H9 (cell line): ENCODE results near the gene CBFA2T2. TPM values are rescaled to one million over a fixed set of nuclear protein-coding genes. Genes with fewer than 3 reads are reported as not detected.
A peak's percentile ranks its signal among the peaks of the same experiment; 100 is the strongest.

ENCODE experiments used
- DNase-seq: peaks from one replicate; pipeline ENCODE4 v3.0.0-alpha.2; 2017
- H2AFZ ChIP-seq: one replicate; pipeline ENCODE4 v1.6.1; 2013; ENCODE audit warnings: mild to moderate bottlenecking, low read length, control low read depth, moderate library complexity
- H2AK5ac ChIP-seq: 2 replicates; pipeline ENCODE4 v1.6.1; 2013; ENCODE audit warnings: low read length, control low read depth, mixed read lengths; ENCODE audit not compliant: insufficient read length
- H2BK120ac ChIP-seq: one replicate; pipeline ENCODE4 v1.6.1; 2013; ENCODE audit warnings: low read depth, mild to moderate bottlenecking, low read length, control low read depth, inconsistent platforms; ENCODE audit not compliant: poor library complexity, severe bottlenecking
- H2BK12ac ChIP-seq: 2 replicates; pipeline ENCODE4 v1.6.1; 2013; ENCODE audit warnings: low read length, control low read depth, mixed read lengths, low read depth; ENCODE audit not compliant: insufficient read length
- H2BK15ac ChIP-seq: 2 replicates; pipeline ENCODE4 v1.6.1; 2013; ENCODE audit warnings: low read depth, low read length, control low read depth
- H2BK20ac ChIP-seq: one replicate; pipeline ENCODE4 v1.6.1; 2013; ENCODE audit warnings: low read depth, mild to moderate bottlenecking, low read length, control low read depth, inconsistent platforms; ENCODE audit not compliant: poor library complexity, severe bottlenecking
- H2BK5ac ChIP-seq: 2 replicates; pipeline ENCODE4 v1.6.1; 2013; ENCODE audit warnings: low read length, control low read depth, mixed read lengths; ENCODE audit not compliant: insufficient read length
- H3K14ac ChIP-seq: 2 replicates; pipeline ENCODE4 v1.6.1; 2013; ENCODE audit warnings: low read length, control low read depth; ENCODE audit not compliant: insufficient read depth
- H3K18ac ChIP-seq: 2 replicates; pipeline ENCODE4 v1.6.1; 2013; ENCODE audit warnings: low read depth, mild to moderate bottlenecking, mixed read lengths, low read length, control low read depth; ENCODE audit not compliant: insufficient read length
- H3K23ac ChIP-seq: 2 replicates; pipeline ENCODE4 v1.6.1; 2013; ENCODE audit warnings: low read length, control low read depth, mixed read lengths, low read depth; ENCODE audit not compliant: insufficient read length
- H3K23me2 ChIP-seq: 2 replicates; pipeline ENCODE4 v1.6.1; 2013; ENCODE audit warnings: low read depth, mild to moderate bottlenecking, mixed read lengths, low read length, control low read depth; ENCODE audit not compliant: insufficient read length, poor library complexity, severe bottlenecking
- H3K27ac ChIP-seq: 2 replicates; pipeline ENCODE4 v1.5.1; 2013; ENCODE audit warnings: low read length, control low read depth, mixed read lengths, low read depth; ENCODE audit not compliant: insufficient read length
- H3K27me3 ChIP-seq: 2 replicates; pipeline ENCODE4 v1.6.1; 2013; ENCODE audit warnings: low read length, control low read depth, inconsistent platforms; ENCODE audit not compliant: insufficient read depth
- H3K4ac ChIP-seq: 2 replicates; pipeline ENCODE4 v1.6.1; 2013; ENCODE audit warnings: low read depth, mild to moderate bottlenecking, control low read depth, inconsistent platforms, low read length, moderate library complexity
- H3K4me1 ChIP-seq: 2 replicates; pipeline ENCODE4 v1.6.1; 2013; ENCODE audit warnings: low read length, control low read depth, inconsistent platforms; ENCODE audit not compliant: insufficient read depth
- H3K4me2 ChIP-seq: 2 replicates; pipeline ENCODE4 v1.6.1; 2013; ENCODE audit warnings: low read length, control low read depth, mixed read lengths; ENCODE audit not compliant: insufficient read length, insufficient read depth
- H3K56ac ChIP-seq: 2 replicates; pipeline ENCODE4 v1.6.1; 2013; ENCODE audit warnings: low read depth, mild to moderate bottlenecking, mixed read lengths, low read length, control low read depth; ENCODE audit not compliant: insufficient read length
- H3K79me1 ChIP-seq: 2 replicates; pipeline ENCODE4 v1.6.1; 2013; ENCODE audit warnings: low read depth, mild to moderate bottlenecking, moderate library complexity, low read length, control low read depth, inconsistent platforms; ENCODE audit not compliant: insufficient read depth, poor library complexity, severe bottlenecking
- H3K79me2 ChIP-seq: 2 replicates; pipeline ENCODE4 v1.6.1; 2013; ENCODE audit warnings: low read length, control low read depth, inconsistent platforms; ENCODE audit not compliant: insufficient read depth
- H3K9ac ChIP-seq: 2 replicates; pipeline ENCODE4 v1.6.1; 2013; ENCODE audit warnings: low read length, control low read depth, mixed read lengths; ENCODE audit not compliant: insufficient read length; ENCODE audit errors: extremely low read depth
- H3K9me3 ChIP-seq: one replicate; pipeline ENCODE4 v1.6.1; 2013; ENCODE audit warnings: low read depth, low read length, inconsistent platforms; ENCODE audit not compliant: control insufficient read depth
- H3T11ph ChIP-seq: one replicate; pipeline ENCODE4 v1.6.1; 2013; ENCODE audit warnings: mild to moderate bottlenecking, low read length, control low read depth, inconsistent platforms
- H4K20me1 ChIP-seq: one replicate; pipeline ENCODE4 v1.6.1; 2013; ENCODE audit not compliant: control insufficient read depth, insufficient read length, insufficient read depth
- H4K5ac ChIP-seq: 2 replicates; pipeline ENCODE4 v1.6.1; 2013; ENCODE audit warnings: low read depth, mild to moderate bottlenecking, mixed read lengths, low read length, control low read depth; ENCODE audit not compliant: insufficient read length
- H4K8ac ChIP-seq: replicated peaks from 2 replicates; pipeline ENCODE4 v1.6.1; 2013; ENCODE audit warnings: low read length, control low read depth, mixed read lengths, low read depth; ENCODE audit not compliant: insufficient read length
- H4K91ac ChIP-seq: 2 replicates; pipeline ENCODE4 v1.6.1; 2013; ENCODE audit warnings: low read depth, mild to moderate bottlenecking, moderate library complexity, mixed read lengths, low read length, control low read depth; ENCODE audit not compliant: insufficient read length
- H3K27ac Mint-ChIP-seq, 3 experiments: 2 replicates in 2 of 3; 3 replicates in 1 of 3; pipeline ENCODE4 v1.8.0; 2020 to 2021; ENCODE audit warnings: mixed read lengths in 3 of 3, mild to moderate bottlenecking in 1 of 3, moderate library complexity in 1 of 3
- H3K27me3 Mint-ChIP-seq: 2 replicates; pipeline ENCODE4 v1.8.0; 2021; ENCODE audit warnings: low read depth, mild to moderate bottlenecking, moderate library complexity, mixed read lengths
- H3K36me3 Mint-ChIP-seq, 3 experiments: 2 replicates in 2 of 3; 3 replicates in 1 of 3; pipeline ENCODE4 v1.8.0; 2020 to 2021; ENCODE audit warnings: low read depth in 3 of 3, mixed read lengths in 3 of 3; ENCODE audit not compliant: insufficient read depth in 1 of 3
- H3K4me1 Mint-ChIP-seq, 2 experiments: 2 replicates each; pipeline ENCODE4 v1.8.0; 2020; ENCODE audit warnings: mixed read lengths in 2 of 2
- H3K4me3 Mint-ChIP-seq, 2 experiments: 2 replicates in 1 of 2; 3 replicates in 1 of 2; pipeline ENCODE4 v1.8.0; 2020 to 2021; ENCODE audit warnings: mild to moderate bottlenecking in 2 of 2, mixed read lengths in 2 of 2, moderate library complexity in 1 of 2
- H3K9me3 Mint-ChIP-seq, 2 experiments: 2 replicates in 1 of 2; 3 replicates in 1 of 2; pipeline ENCODE4 v1.8.0; 2020; ENCODE audit warnings: mild to moderate bottlenecking in 2 of 2, mixed read lengths in 2 of 2, moderate library complexity in 1 of 2
- CTCF ChIP-seq: fragments of 200-600 bp; sonication (generic); conservative IDR thresholded peaks from 3 replicates; pipeline ENCODE4 v1.8.0; 2021; ENCODE audit warnings: antibody characterized with exemption, mild to moderate bottlenecking
- WGBS: extraction: QIAGEN DNeasy Blood & Tissue Kit; methylation state at CpG from one replicate; pipeline ENCODE4 v1.1.7; 2013; ENCODE audit warnings: missing lambda C conversion rate, low lambda C conversion rate, mixed read lengths; ENCODE audit not compliant: insufficient read length; ENCODE audit errors: extremely low coverage; 5-methylcytosine and 5-hydroxymethylcytosine counted together
- total RNA-seq: library from RNA; stranded (reverse); gene quantifications from 2 replicates; pipeline ENCODE4 v1.2.1, GENCODE V29; 2021

Gene CBFA2T2
- total RNA-seq, 1 experiment from 2014 or later = 11.2 TPM

GRCh38 chr20:33441142-33441955, 48.5 kb upstream of the CBFA2T2 start:
- Histone ChIP-seq H3K18ac (no peak overlapping the region), H3T11ph (no peak overlapping the region), H3K14ac (no peak overlapping the region), H3K79me2 (no peaks in the 10 kb centered on the region), H2AK5ac (no peak overlapping the region), H4K20me1 (peaks cover 2% of the 10 kb centered on the region), H3K9me3 (no peaks in the 10 kb centered on the region), H4K91ac (no peak overlapping the region), H3K23ac (no peak overlapping the region), H2BK20ac (no peak overlapping the region), H3K23me2 (peaks cover 12% of the 10 kb centered on the region), H3K27ac (no peak overlapping the region), H4K5ac (no peak overlapping the region), H4K8ac (no peak overlapping the region), H2BK120ac (no peak overlapping the region), H3K4me1 (no peaks in the 10 kb centered on the region), H3K27me3 (peaks cover 12% of the 10 kb centered on the region; the same call in 1 of the 2 replicates), H3K9ac (no peak overlapping the region), H3K79me1 (no peaks in the 10 kb centered on the region), H3K4me2 (no peak overlapping the region), H2AFZ (no peak overlapping the region), H2BK15ac (no peak overlapping the region), H2BK12ac (no peak overlapping the region), H3K4ac (no peak overlapping the region), H2BK5ac (no peak overlapping the region), H3K56ac (no peak overlapping the region)
- Mint-ChIP-seq H3K27ac (no peak overlapping the region; a peak in 1 of 7 replicates), H3K4me3 (peak overlapping the region in 1 of 2 experiments; percentile 57; a peak in 2 of 5 replicates), H3K4me1 (peaks cover 12 to 19% of the 10 kb centered on the region in 2 experiments), H3K9me3 (no peaks in the 10 kb centered on the region), H3K27me3 (peaks cover 38% of the 10 kb centered on the region), H3K36me3 (no peaks in the 10 kb centered on the region)
- no CpG with 5 or more reads among the region's 7 CpGs for WGBS
- no peak for DNase-seq
- TF ChIP-seq CTCF = no peak
